AG04449 (cell line): ENCODE measurements around the gene USP9X.

Experiments used
- CTCF ChIA-PET: fragments of 350-600 bp; formaldehyde crosslinking; extraction: SDS; loops from one replicate; lab custom pipeline; 2021; ENCODE audit warnings: antibody characterized with exemption; lab: Yijun Ruan, JAX
- POLR2A ChIA-PET: fragments of 400-600, 350-600 bp; formaldehyde crosslinking; extraction: SDS; loops from one replicate; lab custom pipeline; 2020; ENCODE audit warnings: antibody characterized with exemption, inconsistent platforms; lab: Yijun Ruan, JAX
- DNase-seq: peaks from one replicate; pipeline ENCODE4 v3.0.0-alpha.2; 2010; ENCODE audit warnings: low read depth, low spot score
- H3K4me3 ChIP-seq: 2 replicates; pipeline ENCODE4 v1.5.1; 2011; ENCODE audit warnings: low read depth, mild to moderate bottlenecking, control low read depth, low read length
- CTCF ChIP-seq: IDR thresholded peaks from one replicate; pipeline ENCODE4 v1.5.1; 2011; ENCODE audit warnings: mild to moderate bottlenecking, moderate library complexity, low read length, control low read depth, inconsistent platforms; ENCODE audit not compliant: insufficient read depth; ENCODE audit errors: missing control alignments

The USP9X gene

DNA sequence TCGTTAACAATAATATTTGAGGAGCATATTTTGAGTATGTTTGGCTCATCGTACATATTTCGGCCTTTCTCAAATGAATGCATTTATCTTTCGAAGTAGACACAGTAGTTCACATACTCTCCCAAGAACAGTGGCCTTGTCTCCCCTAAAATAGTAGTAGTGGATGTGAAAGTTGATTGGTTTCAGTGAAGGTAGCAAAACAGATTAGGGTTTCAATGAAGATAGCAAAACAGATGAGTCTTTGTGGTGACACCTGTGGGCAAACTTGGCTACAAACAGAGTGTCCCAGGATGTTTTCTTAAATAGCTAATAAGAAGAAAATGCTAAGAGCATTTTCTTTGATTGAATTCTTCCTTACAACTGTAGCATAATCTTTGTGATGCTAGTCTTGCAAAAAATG is 67.0 kb downstream of the USP9X start:
- CTCF ChIA-PET, result no interaction called here

DNA sequence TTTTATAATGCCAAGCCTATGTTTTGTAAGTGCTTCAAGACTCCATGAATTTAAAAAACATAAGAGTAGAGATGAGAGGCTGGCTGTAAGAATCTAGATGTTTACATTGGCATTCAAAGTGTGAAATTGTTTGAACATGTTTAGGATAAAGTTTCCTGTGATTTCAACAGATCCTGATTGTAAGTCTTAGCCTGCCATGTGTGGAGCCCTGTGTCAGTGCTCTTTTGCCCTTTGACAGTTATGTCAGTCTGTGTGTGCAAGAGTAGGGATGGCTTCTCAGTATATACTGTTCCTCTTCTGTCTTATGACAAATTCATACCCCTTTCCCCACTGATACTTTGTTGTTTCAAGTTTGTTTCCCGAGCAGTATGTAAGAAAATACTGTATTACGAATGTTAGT is 68.2 kb downstream of the USP9X start:
- TF ChIP-seq CTCF, result no peak
- H3K4me3 ChIP-seq, result no peak overlapping the region
- CTCF ChIA-PET, result no interaction called here
- DNase-seq, result no peak
- POLR2A ChIA-PET, result no interaction called here

More for the DNA sequence above, 67.0 kb downstream of the USP9X start:
- no peak for TF ChIP-seq CTCF
- DNase-seq, result no peak
- no peak overlapping the region for H3K4me3 ChIP-seq
- POLR2A ChIA-PET, result no interaction called here

DNA sequence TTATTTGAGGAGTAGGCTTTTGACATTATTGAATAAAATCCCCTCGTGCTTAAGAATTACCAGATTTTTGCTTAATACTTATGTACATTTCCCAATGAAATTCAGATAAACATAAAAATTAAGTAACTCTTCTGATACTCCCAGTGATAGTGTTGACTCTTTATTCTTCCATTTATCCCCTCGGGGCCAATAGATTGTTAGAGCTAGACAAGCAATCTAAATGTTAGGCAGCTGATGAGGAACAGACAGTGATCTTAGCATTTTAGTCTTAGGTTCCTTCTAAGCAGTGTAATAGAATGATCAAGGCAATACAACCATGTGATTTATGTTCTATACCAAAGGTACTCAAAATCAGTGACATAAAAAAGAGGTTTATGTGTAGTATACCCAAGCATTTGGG is 68.7 kb downstream of the USP9X start:
- no peak overlapping the region for H3K4me3 ChIP-seq
- ChIA-PET POLR2A (no interaction called here), CTCF (no interaction called here)
- DNase-seq, result no peak
- TF ChIP-seq CTCF, result no peak

DNA sequence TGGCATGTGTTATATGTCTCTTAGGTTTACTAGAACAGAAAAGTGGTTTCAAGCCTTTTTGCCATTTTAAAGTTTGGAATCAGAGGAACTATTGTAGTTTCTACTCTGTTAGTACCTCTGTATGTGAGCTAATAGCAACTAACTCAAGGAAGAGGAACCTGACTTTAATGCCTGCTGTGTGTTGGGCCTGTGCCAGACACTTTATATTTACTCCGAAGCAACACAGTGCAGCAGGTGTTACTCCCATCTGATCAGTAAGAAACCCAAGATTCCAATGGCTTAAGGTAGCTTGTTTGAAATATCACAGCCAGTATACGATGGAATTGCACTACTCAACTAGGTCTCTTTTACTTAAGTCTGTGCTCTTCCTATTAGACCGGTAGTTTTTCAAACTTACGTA is 79.2 kb downstream of the USP9X start:
- ChIA-PET CTCF (interaction anchor here (1.0 to 2.9 kb wide), 3 partner anchors 16 to 513 kb away, joined by 3 to 21 read pairs (median 4); no protein-coding TSS in a partner anchor), POLR2A (no interaction called here)
- no peak for TF ChIP-seq CTCF
- H3K4me3 ChIP-seq, result no peak overlapping the region
- DNase-seq, result no peak

DNA sequence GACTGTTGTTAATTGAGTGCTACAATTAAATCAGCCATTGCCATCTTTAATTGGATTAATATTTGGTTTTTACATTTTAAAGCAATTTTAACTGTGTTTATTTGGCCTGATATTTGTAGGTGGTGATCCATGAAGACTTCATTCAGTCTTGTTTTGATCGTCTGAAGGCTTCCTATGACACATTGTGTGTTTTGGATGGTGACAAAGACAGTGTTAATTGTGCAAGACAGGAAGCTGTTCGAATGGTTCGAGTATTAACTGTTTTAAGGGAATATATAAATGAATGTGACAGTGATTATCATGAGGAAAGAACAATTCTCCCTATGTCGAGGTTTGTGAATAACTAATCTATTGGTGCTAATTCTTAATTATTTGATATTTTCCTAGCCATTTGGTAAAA is 82.6 kb downstream of the USP9X start:
- POLR2A ChIA-PET, result no interaction called here
- H3K4me3 ChIP-seq, result no peak overlapping the region
- CTCF ChIA-PET, result interaction anchor here (1.3 kb wide), 1 partner anchor 12 kb away, joined by 7 read pairs; no protein-coding TSS in a partner anchor
- no peak for TF ChIP-seq CTCF
- DNase-seq, result no peak

- ChIA-PET CTCF (interaction anchor here (1.4 kb wide), 1 partner anchor 77 kb away, joined by 6 read pairs; no protein-coding TSS in a partner anchor), POLR2A (no interaction called here)
- DNase-seq, result no peak
- no peak for TF ChIP-seq CTCF
- no peak overlapping the region for H3K4me3 ChIP-seq
These were observed 91.0 kb downstream of the USP9X start for GRCh38 chrX:41176263-41176662.
